RPMI7951 (cell line): ENCODE data around the gene HCFC1. TPM values are rescaled to one million over a fixed set of nuclear protein-coding genes. Genes with fewer than 3 reads are reported as not detected.
A peak's percentile ranks its signal among the peaks of the same experiment; 100 is the strongest.

ENCODE experiments used
- DNase-seq: peaks from one replicate; pipeline ENCODE4 v3.0.0-alpha.2; 2012; ENCODE audit warnings: low read depth
- total RNA-seq: library from RNA; depleted of rRNA; stranded (reverse); fragments of >200 nt; shearing (Covaris generic); gene quantifications from 2 replicates; pipeline ENCODE4 v1.2.3, GENCODE V29; 2014; rRNA removed

HCFC1 gene
- 21.6 and 23.6 TPM in 2 replicates for total RNA-seq

GRCh38 chrX:153971450-153972367 is at the start of gene HCFC1:
Gene HCFC1, minus strand, starts transcription at chrX:153971818. Its CDS starts 978 bp downstream, at chrX:153970840.
- peak; percentile 80 for DNase-seq

- DNase-seq = peak; percentile 70
These were observed 49.6 kb upstream of the HCFC1 start for GRCh38 chrX:154021131-154021611.

GRCh38 chrX:154020536-154021115 is 49.0 kb upstream of the HCFC1 start:
- no peak for DNase-seq

- DNase-seq = peak; percentile 60
These were observed 48.3 kb upstream of the HCFC1 start, which contains the start of gene IRAK1 for GRCh38 chrX:154019633-154020528. Gene IRAK1, minus strand, starts transcription at chrX:154019902. Its CDS starts 90 bp downstream, at chrX:154019812.

GRCh38 chrX:154019061-154019621 is 47.5 kb upstream of the HCFC1 start:
- DNase-seq = no peak

- no peak for DNase-seq
These were observed 47.0 kb upstream of the HCFC1 start for GRCh38 chrX:154018518-154019060.

- DNase-seq = no peak
These were observed 46.3 kb upstream of the HCFC1 start for GRCh38 chrX:154017766-154018517.

GRCh38 chrX:154016366-154017076 is 44.9 kb upstream of the HCFC1 start:
- no peak for DNase-seq

- DNase-seq = no peak
These were observed 44.1 kb upstream of the HCFC1 start for GRCh38 chrX:154015581-154016264.

GRCh38 chrX:154014429-154015380 is 43.1 kb upstream of the HCFC1 start:
- no peak for DNase-seq

- DNase-seq = peak; percentile 16
These were observed 42.2 kb upstream of the HCFC1 start for GRCh38 chrX:154013614-154014360.

GRCh38 chrX:154013001-154013421 is 41.4 kb upstream of the HCFC1 start:
- DNase-seq = no peak

GRCh38 chrX:154012336-154012991 is 40.8 kb upstream of the HCFC1 start:
- peak; percentile 44 for DNase-seq

GRCh38 chrX:154011376-154012335 is 40.0 kb upstream of the HCFC1 start:
- DNase-seq = no peak

GRCh38 chrX:154010330-154011087 is 38.9 kb upstream of the HCFC1 start:
- DNase-seq = peak; percentile 82
